Thyroid gland (tissue), 4 donors: ENCODE measurements around the gene TARS2.

Source experiments
- POLR2A ChIP-seq, 2 donors: fragments of 450-650 bp; IDR thresholded peaks; one replicate each; pipeline ENCODE4 v1.6.1; 2017; ENCODE audit warnings: antibody characterized with exemption in 2 of 2, mild to moderate bottlenecking in 2 of 2, moderate library complexity in 1 of 2
- TF ChIP-seq, protein P1 (sequence below), 6 experiments: fragments of 200-600 bp in 3 of 6; fragments of 450-650 bp in 3 of 6; sonication (generic) in 3 of 6; IDR thresholded peaks; one replicate each; pipeline ENCODE4 v1.5.1; 2016 to 2019; ENCODE audit warnings: antibody characterized with exemption in 6 of 6, mild to moderate bottlenecking in 2 of 6, inconsistent platforms in 1 of 6, moderate library complexity in 1 of 6

DNA sequence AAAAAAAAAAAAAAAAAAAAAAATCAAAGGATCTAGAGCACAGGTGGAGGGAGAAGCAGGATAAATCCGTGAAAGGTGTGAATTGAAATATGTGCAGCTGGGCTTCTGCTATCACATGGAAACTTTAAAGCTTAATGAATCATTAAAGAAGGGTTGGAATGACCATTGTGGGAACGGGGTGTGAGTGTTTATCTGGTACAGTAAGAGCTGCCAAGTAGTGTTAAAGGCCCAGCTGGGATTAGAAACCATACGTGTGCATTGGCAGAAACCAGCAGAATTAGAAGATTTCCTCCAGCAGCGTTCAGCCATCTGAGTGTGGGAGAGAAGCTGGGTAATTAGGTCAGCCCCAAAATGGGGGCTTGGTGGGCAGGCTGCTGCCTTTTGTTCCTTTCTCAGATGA lies 41.8 kb downstream of the TARS2 start:
- TF ChIP-seq, protein P1, sequence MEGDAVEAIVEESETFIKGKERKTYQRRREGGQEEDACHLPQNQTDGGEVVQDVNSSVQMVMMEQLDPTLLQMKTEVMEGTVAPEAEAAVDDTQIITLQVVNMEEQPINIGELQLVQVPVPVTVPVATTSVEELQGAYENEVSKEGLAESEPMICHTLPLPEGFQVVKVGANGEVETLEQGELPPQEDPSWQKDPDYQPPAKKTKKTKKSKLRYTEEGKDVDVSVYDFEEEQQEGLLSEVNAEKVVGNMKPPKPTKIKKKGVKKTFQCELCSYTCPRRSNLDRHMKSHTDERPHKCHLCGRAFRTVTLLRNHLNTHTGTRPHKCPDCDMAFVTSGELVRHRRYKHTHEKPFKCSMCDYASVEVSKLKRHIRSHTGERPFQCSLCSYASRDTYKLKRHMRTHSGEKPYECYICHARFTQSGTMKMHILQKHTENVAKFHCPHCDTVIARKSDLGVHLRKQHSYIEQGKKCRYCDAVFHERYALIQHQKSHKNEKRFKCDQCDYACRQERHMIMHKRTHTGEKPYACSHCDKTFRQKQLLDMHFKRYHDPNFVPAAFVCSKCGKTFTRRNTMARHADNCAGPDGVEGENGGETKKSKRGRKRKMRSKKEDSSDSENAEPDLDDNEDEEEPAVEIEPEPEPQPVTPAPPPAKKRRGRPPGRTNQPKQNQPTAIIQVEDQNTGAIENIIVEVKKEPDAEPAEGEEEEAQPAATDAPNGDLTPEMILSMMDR (IDR thresholded peaks at IDR 0.05) = no peak
- TF ChIP-seq POLR2A (IDR thresholded peaks at IDR 0.05) = no peak
